Activated CD4-positive, CD25-positive, alpha-beta regulatory T cell treated with anti-CD3 and anti-CD28 coated beads, Interleukin-2, amount 50 U/mL, for 24 hours (primary cell): ENCODE data around the gene SLC36A2.
"Not testable (repeated sequence)": the region's sequence is repeated elsewhere in the genome, so short reads cannot be mapped to it uniquely, and the experiment has no call there.

Source experiments
- ATAC-seq, 2 donors: fragments of 150-1000 bp; cut with Tn5 transposase; one replicate each; pipeline ENCODE4 v1.10.0; 2021; ENCODE audit warnings: mild to moderate bottlenecking in 1 of 2, moderate library complexity in 1 of 2

SLC36A2 gene

GRCh38 chr5:151347369-151347768 is at the start of gene SLC36A2:
Gene SLC36A2, minus strand, starts transcription at chr5:151347559. Its CDS starts 99 bp downstream, at chr5:151347460.
- ATAC-seq = no peak

GRCh38 chr5:151388960-151389359 is 41.6 kb upstream of the SLC36A2 start:
- no peak for ATAC-seq

GRCh38 chr5:151384106-151384505 is 36.7 kb upstream of the SLC36A2 start:
- no peak for ATAC-seq

GRCh38 chr5:151383011-151383410 is 35.7 kb upstream of the SLC36A2 start:
- no peak for ATAC-seq

- no peak for ATAC-seq
Observed at GRCh38 chr5:151382576-151382975, 35.2 kb upstream of the SLC36A2 start.

GRCh38 chr5:151381899-151382298 is 34.5 kb upstream of the SLC36A2 start:
- ATAC-seq = no peak

GRCh38 chr5:151378616-151379015 is 31.3 kb upstream of the SLC36A2 start:
- no peak for ATAC-seq

- ATAC-seq = no peak
Observed at GRCh38 chr5:151374539-151374938, 27.2 kb upstream of the SLC36A2 start.

- ATAC-seq = not testable (repeated sequence)
Observed at GRCh38 chr5:151367038-151367437, 19.7 kb upstream of the SLC36A2 start.

GRCh38 chr5:151363673-151364072 is 16.3 kb upstream of the SLC36A2 start:
- ATAC-seq = no peak

- no peak for ATAC-seq
Observed at GRCh38 chr5:151362970-151363369, 15.6 kb upstream of the SLC36A2 start.

- no peak for ATAC-seq
Observed at GRCh38 chr5:151359391-151359790, 12.0 kb upstream of the SLC36A2 start.

GRCh38 chr5:151357792-151358191 is 10.4 kb upstream of the SLC36A2 start:
- no peak for ATAC-seq

- no peak for ATAC-seq
Observed at GRCh38 chr5:151357097-151357496, 9.7 kb upstream of the SLC36A2 start.

GRCh38 chr5:151351671-151352070 is 4.3 kb upstream of the SLC36A2 start:
- no peak for ATAC-seq

- no peak for ATAC-seq
Observed at GRCh38 chr5:151348789-151349188, 1.4 kb upstream of the SLC36A2 start.

GRCh38 chr5:151345808-151346478 is 1.4 kb downstream of the SLC36A2 start:
- ATAC-seq = no peak

GRCh38 chr5:151345187-151345807 is 2.1 kb downstream of the SLC36A2 start:
- no peak for ATAC-seq

GRCh38 chr5:151344088-151344487 is 3.3 kb downstream of the SLC36A2 start:
- ATAC-seq = no peak

- no peak for ATAC-seq
Observed at GRCh38 chr5:151340004-151340403, 7.4 kb downstream of the SLC36A2 start.

GRCh38 chr5:151338734-151339133 is 8.6 kb downstream of the SLC36A2 start:
- ATAC-seq = no peak

GRCh38 chr5:151332857-151333256 is 14.5 kb downstream of the SLC36A2 start:
- no peak for ATAC-seq

- no peak for ATAC-seq
Observed at GRCh38 chr5:151328734-151329133, 18.6 kb downstream of the SLC36A2 start.

GRCh38 chr5:151327585-151327984 is 19.8 kb downstream of the SLC36A2 start:
- no peak for ATAC-seq

- ATAC-seq = no peak
Observed at GRCh38 chr5:151326266-151326665, 21.1 kb downstream of the SLC36A2 start.
